HFF-Myc (cell line): ENCODE measurements around the gene ANKRD61.
"Not testable (repeated sequence)": the region's sequence is repeated elsewhere in the genome, so short reads cannot be mapped to it uniquely, and the experiment has no call there.

Experiments used
- DNase-seq: peaks from one replicate; pipeline ENCODE4 v3.0.0-alpha.2; 2011; ENCODE audit warnings: low read depth; ENCODE audit errors: extremely low read depth
- H3K4me3 ChIP-seq: replicated peaks from 2 replicates; pipeline ENCODE4 v1.5.1; 2011; ENCODE audit warnings: low read depth, mild to moderate bottlenecking, control low read depth, low read length
- TF ChIP-seq, protein P1 (sequence below): IDR thresholded peaks from 2 replicates; pipeline ENCODE4 v1.5.1; 2012; ENCODE audit warnings: mild to moderate bottlenecking, low read depth, low read length, control low read depth; ENCODE audit errors: missing control alignments

ANKRD61 gene

DNA sequence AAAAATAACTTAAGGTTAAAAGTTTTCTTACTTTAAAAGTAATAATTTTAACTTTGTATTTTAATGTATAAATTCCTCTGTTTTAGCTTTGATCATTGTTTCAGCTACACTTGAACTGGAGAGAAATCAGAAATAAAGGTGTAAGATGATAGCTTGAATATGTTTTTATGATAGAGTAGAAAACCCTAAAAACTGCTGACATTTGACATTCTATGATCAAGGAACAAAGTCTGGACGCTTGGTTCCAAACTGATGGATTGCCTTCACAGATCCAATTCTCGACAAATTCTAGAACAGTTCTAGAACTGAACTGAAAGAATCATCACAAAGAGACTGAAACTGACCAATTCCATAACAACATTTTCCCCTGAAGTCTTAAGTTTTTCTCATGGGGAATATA is at the start of gene ANKRD61:
Gene ANKRD61, plus strand, starts transcription at position 389 of the 400 bp plus-strand sequence. Its CDS starts 0 bp downstream, at position 389.
- TF ChIP-seq, protein P1, sequence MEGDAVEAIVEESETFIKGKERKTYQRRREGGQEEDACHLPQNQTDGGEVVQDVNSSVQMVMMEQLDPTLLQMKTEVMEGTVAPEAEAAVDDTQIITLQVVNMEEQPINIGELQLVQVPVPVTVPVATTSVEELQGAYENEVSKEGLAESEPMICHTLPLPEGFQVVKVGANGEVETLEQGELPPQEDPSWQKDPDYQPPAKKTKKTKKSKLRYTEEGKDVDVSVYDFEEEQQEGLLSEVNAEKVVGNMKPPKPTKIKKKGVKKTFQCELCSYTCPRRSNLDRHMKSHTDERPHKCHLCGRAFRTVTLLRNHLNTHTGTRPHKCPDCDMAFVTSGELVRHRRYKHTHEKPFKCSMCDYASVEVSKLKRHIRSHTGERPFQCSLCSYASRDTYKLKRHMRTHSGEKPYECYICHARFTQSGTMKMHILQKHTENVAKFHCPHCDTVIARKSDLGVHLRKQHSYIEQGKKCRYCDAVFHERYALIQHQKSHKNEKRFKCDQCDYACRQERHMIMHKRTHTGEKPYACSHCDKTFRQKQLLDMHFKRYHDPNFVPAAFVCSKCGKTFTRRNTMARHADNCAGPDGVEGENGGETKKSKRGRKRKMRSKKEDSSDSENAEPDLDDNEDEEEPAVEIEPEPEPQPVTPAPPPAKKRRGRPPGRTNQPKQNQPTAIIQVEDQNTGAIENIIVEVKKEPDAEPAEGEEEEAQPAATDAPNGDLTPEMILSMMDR = no peak
- DNase-seq = no peak
- no peak within 1 kb of the TSS for H3K4me3 ChIP-seq

DNA sequence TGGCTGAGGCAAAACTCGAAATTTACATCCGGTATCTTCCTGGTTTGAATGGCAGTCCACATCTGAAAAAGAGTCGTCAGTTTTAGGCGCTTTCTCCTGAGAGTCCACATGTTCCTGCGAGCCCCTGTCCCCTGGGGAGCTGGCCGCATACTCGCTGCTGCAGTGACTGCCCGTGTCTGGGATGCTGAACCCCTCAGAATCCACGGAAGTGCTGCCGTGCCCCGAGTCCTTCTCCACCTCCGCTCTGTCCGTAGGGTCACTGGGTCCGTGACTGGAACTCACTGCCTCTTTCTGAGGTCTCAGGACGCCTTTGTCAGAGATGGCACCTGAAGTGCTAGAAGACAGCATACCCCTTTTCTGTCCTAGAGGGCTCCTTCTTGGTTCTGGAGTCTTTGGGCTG is 44.1 kb upstream of the ANKRD61 start:
- DNase-seq, H3K4me3 ChIP-seq: not testable (repeated sequence)

DNA sequence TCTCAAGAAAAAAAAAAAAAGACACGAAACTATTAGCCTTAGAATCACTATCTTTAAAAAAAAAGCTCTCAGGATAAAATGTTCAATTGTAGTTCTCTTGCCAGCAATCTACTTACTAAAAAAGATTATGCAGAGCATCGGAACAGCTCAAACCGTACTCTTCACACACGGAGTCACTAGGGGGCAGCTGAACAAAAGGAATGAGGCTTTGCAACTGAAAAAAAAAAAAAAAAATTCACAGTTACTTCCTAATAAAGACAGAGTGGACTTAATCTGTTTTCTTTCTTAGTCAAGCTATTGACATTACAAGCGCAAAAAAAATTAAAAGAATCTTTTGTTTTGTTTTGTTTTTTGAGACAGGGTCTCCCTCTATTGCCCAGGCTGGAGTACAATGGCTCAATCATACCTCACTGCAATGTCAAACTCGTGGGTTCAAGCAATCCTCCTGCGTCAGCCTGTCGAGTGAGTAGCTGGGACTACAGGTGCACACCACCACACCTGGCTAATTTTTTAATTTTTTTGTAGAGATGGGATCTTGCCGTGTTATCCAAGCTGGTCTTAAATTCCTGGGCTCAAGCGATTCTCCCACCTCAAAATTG is 33.9 kb upstream of the ANKRD61 start:
- TF ChIP-seq, protein P1 = peak; percentile 62
- no peak overlapping the region for H3K4me3 ChIP-seq
- no peak for DNase-seq

DNA sequence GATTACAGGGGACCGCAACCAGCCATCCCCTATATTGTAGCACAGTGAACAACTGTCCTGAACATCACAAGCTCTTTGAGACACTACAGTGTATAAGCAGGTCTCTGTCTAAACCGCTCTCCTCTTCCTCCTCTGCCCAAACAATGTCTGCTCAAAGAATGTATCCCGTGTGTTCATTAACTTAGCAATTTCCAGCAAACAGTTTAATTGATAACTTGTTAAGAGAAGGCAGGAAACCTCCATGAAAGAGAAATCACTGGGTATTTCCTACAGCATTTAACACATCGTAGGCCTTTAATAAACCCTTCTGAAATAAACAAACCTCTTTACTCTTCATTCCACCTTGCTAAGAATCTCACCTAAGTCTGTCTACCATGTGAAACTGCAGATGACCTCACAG is 23.8 kb upstream of the ANKRD61 start:
- H3K4me3 ChIP-seq = no peak overlapping the region
- no peak for DNase-seq
- TF ChIP-seq, protein P1 = no peak

DNA sequence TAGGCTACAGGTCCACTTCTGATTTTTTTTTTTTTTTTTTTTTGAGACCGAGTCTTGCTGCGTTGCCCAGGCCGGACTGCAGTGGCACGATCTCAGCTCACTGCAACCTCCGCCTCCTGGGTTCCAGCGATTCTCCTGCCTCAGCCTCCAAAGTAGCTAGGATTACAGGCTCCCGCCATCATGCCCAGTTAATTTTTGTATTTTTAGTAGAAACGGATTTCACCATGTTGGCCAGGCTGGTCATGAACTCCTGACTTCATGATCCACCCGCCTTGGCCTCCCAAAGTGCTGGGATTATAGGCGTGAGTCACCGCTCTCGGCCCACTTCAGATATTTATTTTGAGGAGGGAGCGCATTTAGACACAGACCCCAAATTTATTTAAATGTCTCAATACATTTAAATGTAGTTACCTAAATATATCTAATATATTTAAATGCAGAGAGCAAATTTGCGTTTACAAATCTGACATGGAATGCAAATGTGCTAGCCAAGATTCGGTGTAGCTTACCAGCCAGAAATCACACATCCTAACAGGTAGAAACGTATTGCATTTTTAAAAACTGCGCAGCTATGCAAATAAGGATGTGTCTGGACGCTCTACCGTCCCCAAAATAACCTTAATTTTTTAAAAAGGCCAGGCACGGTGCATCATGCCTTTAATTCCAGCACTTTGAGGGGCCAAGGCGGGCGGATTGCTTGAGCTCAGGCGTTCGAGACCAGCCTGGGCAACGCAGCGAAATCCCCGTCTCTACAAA is 23.2 kb upstream of the ANKRD61 start:
- H3K4me3 ChIP-seq = peak overlapping the region; percentile 75
- not testable (repeated sequence) for DNase-seq

DNA sequence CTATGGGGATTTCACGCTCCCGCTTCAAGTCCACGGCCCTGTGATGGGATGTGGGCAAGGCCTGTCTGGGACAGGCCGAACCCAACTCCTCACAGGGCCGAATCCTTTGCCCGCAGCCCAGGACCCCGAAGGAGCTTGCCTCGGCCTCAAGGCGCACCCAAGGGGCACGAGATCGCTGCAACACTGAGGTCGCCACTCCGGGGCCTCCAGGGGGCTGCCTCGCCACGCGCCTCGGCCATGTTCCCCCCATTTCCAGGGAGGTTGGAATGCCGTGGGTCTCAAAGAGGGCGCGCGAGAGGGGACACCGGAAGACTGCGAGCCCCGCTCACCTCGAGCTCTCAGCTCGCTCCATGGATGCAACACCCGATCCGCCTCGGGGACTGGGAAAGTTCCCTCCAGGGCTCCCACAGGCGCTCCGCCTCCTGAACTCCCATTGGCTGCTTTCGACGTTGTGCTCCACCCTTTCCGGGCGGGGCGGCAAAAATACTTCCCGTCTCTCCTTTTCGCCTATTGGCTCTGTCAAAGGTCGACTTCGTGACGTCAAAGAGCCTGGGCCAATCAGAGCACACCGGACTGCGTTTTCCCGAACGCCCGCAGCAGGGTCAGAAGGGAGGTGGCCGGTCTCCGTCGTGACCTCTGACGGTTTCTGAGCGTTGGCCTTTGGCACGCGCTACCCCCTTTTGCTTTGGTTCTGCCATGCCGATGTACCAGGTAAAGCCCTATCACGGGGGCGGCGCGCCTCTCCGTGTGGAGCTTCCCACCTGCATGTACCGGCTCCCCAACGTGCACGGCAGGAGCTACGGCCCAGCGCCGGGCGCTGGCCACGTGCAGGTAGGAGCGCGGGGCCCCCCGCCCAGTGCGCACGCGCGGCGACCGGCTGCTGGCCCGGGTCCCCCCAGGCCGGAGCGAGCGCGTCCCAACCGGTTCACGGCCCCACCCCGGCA is 22.2 kb upstream of the ANKRD61 start, which contains the start of the genes AIMP2 and PMS2:
Gene AIMP2, plus strand, starts transcription at position 605 of the 944 bp plus-strand sequence. Its CDS starts 92 bp downstream, at position 697.
Gene PMS2, minus strand, starts transcription at position 382 of the 944 bp plus-strand sequence. Its CDS starts 30 bp downstream, at position 352.
- H3K4me3 ChIP-seq = peak within 1 kb of the TSS; percentile 75
- TF ChIP-seq, protein P1 = no peak
- DNase-seq = peak; percentile 97

DNA sequence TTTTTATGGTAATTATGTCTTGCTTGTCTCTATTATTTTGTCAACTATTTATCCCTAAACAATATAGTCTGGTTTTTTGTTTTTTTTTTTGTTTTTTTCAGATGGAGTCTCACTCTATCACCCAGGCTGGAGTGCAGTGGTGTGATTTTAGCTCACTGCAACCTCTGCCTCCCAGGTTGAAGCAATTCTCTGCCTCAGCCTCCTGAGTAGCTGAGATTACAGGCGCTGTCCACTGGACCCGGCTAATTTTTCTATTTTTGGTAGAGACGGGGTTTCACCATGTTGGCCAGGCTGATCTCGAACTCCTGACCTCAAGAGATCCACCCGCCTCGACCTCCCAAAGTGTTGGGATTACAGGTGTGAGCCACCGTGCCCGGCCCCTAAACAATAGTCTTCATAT is 20.8 kb upstream of the ANKRD61 start:
- peak overlapping the region; percentile 75 for H3K4me3 ChIP-seq
- not testable (repeated sequence) for DNase-seq

DNA sequence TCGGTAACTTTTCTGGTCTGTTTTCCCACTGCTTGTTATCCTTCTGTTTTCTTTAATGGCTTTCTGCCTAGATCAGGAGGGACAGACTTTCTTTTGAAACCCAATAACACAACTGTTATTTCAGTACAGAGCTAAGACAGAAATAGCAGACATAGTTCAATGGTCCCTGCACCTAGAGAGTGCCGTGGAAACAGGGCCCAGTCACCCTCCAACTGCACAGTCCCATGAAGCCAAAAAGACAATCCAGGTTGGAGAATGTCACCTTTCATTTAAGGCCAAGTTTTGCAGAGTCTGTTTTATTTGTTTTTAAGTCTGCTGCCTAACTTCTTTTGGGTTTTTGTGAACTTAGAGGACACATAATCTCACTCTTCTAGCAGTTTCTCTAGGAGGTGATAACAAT is 19.6 kb upstream of the ANKRD61 start:
- DNase-seq = no peak
- TF ChIP-seq, protein P1 = no peak
- H3K4me3 ChIP-seq = no peak overlapping the region
